Measurements from ENCODE around the gene ATF7IP2. TPM values are rescaled to one million over a fixed set of nuclear protein-coding genes. Genes with fewer than 3 reads are reported as not detected.

ATF7IP2 gene
- total and polyA plus RNA-seq, 12 donors = 16.2 to 97.6 (median 71.9) TPM

DNA sequence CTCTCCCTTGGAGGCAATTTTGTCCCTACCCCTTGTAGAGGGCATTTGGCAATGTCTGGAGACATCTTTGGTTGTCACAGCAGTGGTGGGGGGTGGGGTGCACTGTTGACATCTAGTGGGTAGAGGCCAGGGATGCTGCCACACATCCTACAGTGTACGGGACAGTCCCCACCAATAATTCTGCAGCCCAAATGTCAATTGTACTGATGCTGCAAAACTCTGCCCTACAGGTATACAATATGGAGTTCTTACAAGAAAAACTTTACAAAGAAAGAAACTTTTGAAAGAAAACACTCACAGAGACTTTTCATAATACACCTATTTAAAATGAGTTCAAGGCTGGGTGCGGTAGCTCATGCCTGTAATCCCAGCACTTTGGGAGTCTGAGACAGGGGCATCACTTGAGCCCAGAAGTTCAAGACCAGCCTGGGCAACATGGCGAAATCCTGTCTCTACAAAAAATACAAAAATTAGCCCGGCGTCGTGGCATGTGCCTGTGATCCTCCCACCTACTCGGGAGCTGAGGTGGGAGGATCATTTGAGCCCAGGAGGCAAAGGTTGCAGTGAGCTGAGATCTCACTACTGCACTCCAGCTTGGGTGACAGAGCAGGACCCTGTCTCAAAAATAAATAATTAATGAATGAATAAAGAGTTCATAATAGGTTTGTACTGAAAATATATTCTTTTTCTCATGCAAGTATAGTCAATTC lies 135.2 kb downstream of the ATF7IP2 start:
- Histone ChIP-seq H3K4me1 (replicated peaks in 1 of 2) (no peaks in the 10 kb centered on the region), H3K9me3 (replicated peaks in 1 of 3) (no peaks in the 10 kb centered on the region), H3K4me3 (no peak overlapping the region), H3K27me3 (no peaks in the 10 kb centered on the region), H3K27ac (no peak overlapping the region), H3K36me3 (replicated peaks in 1 of 2) (no peaks in the 10 kb centered on the region)
- TF ChIP-seq POLR2A (IDR thresholded peaks at IDR 0.05) (no peak), CTCF (IDR thresholded peaks at IDR 0.05) (no peak)
- intact Hi-C loops (cut with DNase I) = loop anchor here (2.0 to 5.0 kb wide), 3 partner anchors 216 to 396 kb away; no protein-coding TSS in a partner anchor
- no peak for DNase-seq
- whole genome bisulfite sequencing, 4 donors = 61 to 79% (median 68%) methylated on average over 7 of the region's 7 CpGs

DNA sequence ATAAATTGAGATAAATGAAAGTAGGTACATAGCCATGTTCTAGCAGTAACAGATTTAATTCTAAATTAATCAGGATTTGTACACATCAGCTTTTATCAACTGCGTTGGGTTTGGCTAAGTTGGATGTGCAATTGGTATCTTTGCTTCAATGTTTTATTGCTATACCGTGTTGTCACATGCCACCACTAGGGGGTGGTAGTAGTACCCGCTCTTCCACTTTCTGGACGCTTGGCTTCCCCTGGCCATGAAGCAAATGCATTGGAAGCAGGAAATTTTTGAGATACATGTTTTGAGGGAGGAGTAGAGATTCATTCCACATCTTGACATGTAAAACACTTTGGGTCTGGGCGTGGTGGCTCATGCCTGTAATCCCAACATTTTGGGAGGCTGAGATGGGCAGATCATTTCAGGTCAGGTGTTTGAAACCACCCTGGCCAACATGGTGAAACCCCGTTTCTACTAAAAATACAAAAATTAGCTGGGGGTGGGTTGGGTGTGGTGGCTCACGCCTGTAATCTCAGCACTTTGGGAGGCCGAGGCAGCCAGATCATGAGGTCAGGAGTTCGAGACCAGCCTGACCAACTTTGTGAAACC lies 135.9 kb downstream of the ATF7IP2 start:
- Histone ChIP-seq H3K27ac (no peak overlapping the region), H3K36me3 (replicated peaks in 1 of 2) (no peaks in the 10 kb centered on the region), H3K27me3 (no peaks in the 10 kb centered on the region), H3K4me1 (replicated peaks in 1 of 2) (no peaks in the 10 kb centered on the region), H3K9me3 (replicated peaks in 1 of 3) (no peaks in the 10 kb centered on the region), H3K4me3 (no peak overlapping the region)
- no peak for TF ChIP-seq POLR2A (IDR thresholded peaks at IDR 0.05)
- TF ChIP-seq CTCF (IDR thresholded peaks at IDR 0.05) = peak; percentile 66 to 86 (median 84)
- intact Hi-C loops (cut with DNase I) = loop anchor here (2.0 to 5.0 kb wide), 3 partner anchors 215 to 396 kb away; no protein-coding TSS in a partner anchor
- 24 to 50% (median 38%) methylated on average over 8 to 9 of the region's 9 CpGs for WGBS, 4 donors
- DNase-seq = peak; percentile 65 to 84 (median 76)

GRCh38 chr16:10522966-10523365 lies 137.1 kb downstream of the ATF7IP2 start:
- H3K27ac ChIP-seq = no peak overlapping the region
- TF ChIP-seq CTCF (IDR thresholded peaks at IDR 0.05) (no peak), POLR2A (IDR thresholded peaks at IDR 0.05) (no peak)
- intact Hi-C loops (cut with DNase I) = loop anchor here (5.0 kb wide), 2 partner anchors 214 to 394 kb away; no protein-coding TSS in a partner anchor
- H3K9me3 ChIP-seq (replicated peaks in 1 of 3) = no peaks in the 10 kb centered on the region
- no peak for DNase-seq
- H3K4me3 ChIP-seq = no peak overlapping the region
- H3K4me1 ChIP-seq (replicated peaks in 1 of 2) = no peaks in the 10 kb centered on the region
- H3K36me3 ChIP-seq (replicated peaks in 1 of 2) = no peaks in the 10 kb centered on the region
- H3K27me3 ChIP-seq = no peaks in the 10 kb centered on the region
- 74 to 83% (median 83%) methylated on average over 2 of the region's 2 CpGs for WGBS, 4 donors

DNA sequence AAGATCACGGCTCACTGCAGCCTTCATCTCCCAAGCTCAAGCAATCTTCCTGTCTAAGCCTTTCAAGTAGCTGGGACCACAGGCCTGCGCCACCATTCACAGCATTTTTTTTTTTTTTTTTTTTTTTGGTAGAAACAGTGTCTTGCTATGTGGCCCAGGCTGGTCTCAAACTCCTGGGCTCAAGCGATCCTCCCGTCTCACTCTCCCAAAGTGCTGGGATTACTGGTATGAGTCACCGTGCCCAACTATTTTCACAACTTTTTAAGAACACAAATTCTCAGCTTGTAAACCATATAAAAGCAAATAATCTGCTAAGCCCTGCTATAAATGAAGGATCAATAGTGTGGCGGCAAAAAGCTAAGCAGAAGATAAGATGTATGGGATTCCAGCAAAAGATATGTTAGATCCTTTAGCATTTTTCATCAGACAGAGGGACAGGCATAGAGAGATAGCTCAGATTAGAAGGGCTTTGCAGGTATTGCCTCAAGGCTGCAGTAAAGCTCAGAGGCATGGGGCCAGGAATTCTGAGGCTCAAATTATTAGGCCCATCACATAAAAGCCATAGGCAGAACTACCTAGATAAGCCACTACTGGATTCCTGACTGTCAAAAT lies 139.5 kb downstream of the ATF7IP2 start:
- Histone ChIP-seq H3K9me3 (replicated peaks in 1 of 3) (no peaks in the 10 kb centered on the region), H3K27me3 (no peaks in the 10 kb centered on the region), H3K36me3 (replicated peaks in 1 of 2) (no peaks in the 10 kb centered on the region), H3K4me1 (replicated peaks in 1 of 2) (no peaks in the 10 kb centered on the region), H3K4me3 (no peak overlapping the region), H3K27ac (no peak overlapping the region)
- TF ChIP-seq CTCF (IDR thresholded peaks at IDR 0.05) (no peak), POLR2A (IDR thresholded peaks at IDR 0.05) (no peak)
- intact Hi-C loops (cut with DNase I) = no loop called here
- WGBS, 4 donors = 95 to 98% (median 98%) methylated on average over 6 of the region's 6 CpGs
- no peak for DNase-seq

All from adrenal gland (tissue), 12 donors.